Activated CD8-positive, alpha-beta memory T cell treated with anti-CD3 and anti-CD28 coated beads, Interleukin-2, amount 50 U/mL, for 1 hour (primary cell): ENCODE data around the gene RNF150.

Experiments
- DNase-seq: peaks from one replicate; pipeline ENCODE4 v3.0.0-alpha.2; 2020; ENCODE audit errors: extremely low read depth

RNF150 gene

GRCh38 chr4:140980426-140981200 is 152.7 kb downstream of the RNF150 start:
- DNase-seq: no peak

DNA sequence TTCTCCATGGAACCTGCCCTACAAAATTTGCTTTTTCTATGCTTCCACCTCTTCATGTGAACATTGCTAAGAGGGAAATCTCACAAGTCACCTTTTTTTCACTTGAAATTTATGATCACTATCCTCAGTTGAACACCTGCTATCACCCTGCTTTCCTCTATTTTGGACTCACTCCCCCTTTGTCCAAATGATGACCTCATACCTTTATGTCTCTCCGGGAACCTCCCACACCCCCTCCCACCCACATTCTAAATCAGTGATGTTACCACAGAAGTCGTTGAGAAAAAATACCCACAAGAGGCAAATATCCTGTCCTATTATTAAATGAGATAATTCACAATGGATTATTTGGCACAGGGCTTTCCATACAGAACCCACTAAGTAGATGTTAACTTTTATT is 156.5 kb downstream of the RNF150 start:
- no peak for DNase-seq

DNA sequence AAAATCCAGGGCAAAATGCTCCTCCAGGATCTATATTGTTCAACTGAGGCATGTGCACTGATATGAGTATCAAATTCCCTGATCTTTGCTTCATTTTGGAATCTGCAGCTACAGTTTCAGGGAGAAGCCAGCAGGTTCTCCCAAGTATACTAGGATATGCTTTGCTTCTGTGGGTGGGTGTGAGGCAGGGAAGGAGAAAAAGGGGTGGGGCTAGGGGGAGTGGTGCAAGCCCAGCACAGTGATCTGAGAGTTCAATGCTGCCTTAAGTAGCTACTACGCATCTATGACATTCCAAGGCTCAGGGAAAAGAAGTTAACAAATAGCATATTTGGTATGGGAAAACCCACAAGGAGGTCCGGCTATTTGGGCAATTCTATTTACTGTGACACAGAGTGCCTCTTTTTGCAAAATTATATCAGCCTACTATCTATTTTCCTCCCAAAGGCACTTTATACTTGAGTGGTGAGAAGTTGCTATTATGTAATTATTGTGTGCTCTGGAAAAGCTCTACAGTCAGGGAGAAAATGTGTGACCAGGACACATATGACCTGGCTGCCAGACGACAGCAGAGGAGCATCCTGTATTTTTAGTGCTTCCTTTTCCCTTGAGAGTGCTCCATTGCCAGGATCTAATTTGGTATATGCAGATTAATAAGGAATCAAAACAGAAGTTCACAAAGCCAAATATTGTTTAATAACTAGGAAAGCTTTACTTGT is 162.0 kb downstream of the RNF150 start:
- DNase-seq: no peak

- DNase-seq: no peak
Measured at GRCh38 chr4:140969296-140969695, 164.0 kb downstream of the RNF150 start.

DNA sequence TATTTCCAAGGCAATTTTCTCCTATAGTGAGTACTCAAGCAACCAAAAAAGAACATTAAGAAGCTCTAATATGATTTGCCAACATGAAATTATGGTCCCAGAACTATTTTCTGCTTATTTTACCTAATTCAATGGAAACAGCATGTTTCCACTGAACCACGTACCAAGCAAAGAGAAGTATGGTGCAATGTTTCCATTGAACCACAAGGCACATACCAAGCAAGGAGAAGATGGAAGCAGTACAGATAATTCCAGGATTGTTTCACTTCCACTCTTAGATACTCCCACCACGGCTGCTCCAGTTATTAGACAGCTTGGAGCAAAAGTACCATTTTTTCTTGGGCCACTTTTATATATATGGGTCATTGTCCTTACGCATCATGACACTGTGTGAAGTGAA is 164.9 kb downstream of the RNF150 start:
- no peak for DNase-seq

DNA sequence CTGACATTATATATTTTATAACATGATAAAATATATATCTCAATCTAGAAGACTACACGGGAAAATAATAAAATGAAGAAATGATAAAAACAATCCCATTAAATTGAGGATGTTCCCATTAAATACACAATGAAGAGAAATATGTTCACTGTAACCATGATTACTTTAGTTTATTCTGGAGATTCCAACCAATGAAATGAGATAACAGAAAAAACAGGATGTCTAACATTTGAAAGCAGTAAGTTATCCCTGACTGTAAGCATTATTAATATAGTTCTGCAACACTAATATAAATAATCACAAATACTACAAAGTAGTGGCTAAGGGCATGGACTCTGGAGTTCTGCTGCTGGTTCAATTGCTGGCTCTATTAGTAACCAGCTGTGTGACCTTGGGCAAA is 169.4 kb downstream of the RNF150 start:
- DNase-seq: no peak

DNA sequence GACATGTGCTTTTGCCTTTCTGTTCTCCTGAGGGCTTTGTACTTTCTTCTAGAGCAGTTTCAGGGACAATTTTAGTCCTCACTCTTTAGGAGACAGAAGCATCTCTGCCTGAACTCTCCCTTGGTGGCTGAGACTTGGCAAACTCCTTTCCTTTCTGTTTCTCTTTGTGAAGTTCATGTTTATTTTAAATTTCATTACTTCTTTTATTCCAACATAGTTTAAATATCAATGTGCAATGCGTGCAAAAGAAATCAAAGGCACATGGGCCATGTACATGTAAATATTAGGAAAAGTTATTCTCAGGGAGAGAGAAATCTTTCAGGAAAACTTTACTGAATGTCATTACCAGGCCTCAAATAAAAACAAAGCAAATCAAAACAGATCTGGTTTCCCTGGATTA is 177.6 kb downstream of the RNF150 start:
- no peak for DNase-seq

- no peak for DNase-seq
Measured at GRCh38 chr4:140952717-140953116, 180.6 kb downstream of the RNF150 start.

DNA sequence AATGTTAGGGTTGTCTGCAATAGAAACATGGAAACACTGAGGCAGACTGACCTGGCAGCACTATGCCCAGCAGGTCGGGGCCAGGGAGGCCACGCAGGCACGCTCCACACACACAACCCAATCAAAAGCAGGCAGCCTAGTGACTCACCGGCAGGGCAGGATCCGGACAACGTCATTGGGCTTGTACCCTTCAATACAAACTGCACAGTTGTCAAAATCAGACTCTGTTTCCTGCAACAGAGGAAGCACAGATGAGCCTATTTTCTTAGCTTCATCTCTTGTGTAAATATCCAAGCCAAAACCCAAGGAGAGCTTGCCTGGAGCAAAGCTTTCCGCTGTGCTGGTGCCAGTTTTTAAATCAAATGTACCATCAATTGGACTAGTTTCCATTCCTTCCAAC is 185.8 kb downstream of the RNF150 start:
- DNase-seq: no peak

DNA sequence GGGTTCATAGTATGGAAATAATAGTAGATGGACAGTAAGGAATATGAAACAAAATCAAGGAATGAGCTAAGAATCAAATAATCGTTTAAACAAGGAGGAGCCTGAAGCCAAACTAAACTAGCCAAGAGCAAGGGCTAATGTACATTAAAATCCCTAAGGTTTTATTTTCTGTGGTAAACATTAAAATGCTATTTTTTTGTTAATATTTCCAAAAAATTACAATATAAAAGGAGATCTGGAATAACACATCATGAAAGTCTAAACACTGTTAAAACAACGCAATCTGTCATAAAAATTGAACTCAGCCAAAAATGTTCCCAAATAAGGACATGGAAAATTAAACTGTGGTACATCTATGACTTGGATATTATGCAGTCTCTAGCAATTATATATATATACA is 188.2 kb downstream of the RNF150 start:
- no peak for DNase-seq

- DNase-seq: no peak
Measured at GRCh38 chr4:140944572-140944971, 188.7 kb downstream of the RNF150 start.

GRCh38 chr4:140944199-140944515 is 189.1 kb downstream of the RNF150 start:
- no peak for DNase-seq

GRCh38 chr4:140943486-140944198 is 189.6 kb downstream of the RNF150 start:
- no peak for DNase-seq

- no peak for DNase-seq
Measured at GRCh38 chr4:140940589-140940988, 192.7 kb downstream of the RNF150 start.

DNA sequence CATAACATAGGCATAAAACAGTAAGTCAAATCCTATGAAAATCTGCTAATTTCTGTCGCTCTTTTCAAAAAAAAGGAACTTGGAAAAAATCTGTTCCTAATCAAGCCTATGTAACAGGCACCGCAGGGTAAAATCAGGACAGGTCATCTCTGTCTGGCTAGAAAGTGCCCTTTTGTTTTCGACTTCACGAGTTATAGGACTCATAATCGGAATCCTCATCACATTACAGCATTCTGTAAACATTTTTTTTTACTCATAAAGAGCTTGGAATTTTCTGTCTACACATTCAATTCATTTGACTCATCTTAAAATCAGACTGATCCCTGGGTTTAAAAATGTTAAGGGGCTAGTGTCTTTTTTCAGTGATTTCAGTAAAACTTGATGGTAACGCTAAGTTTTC is 195.4 kb downstream of the RNF150 start:
- no peak for DNase-seq

- DNase-seq: no peak
Measured at GRCh38 chr4:140935254-140935653, 198.0 kb downstream of the RNF150 start.

- DNase-seq: no peak
Measured at GRCh38 chr4:140932501-140933045, 200.7 kb downstream of the RNF150 start.

DNA sequence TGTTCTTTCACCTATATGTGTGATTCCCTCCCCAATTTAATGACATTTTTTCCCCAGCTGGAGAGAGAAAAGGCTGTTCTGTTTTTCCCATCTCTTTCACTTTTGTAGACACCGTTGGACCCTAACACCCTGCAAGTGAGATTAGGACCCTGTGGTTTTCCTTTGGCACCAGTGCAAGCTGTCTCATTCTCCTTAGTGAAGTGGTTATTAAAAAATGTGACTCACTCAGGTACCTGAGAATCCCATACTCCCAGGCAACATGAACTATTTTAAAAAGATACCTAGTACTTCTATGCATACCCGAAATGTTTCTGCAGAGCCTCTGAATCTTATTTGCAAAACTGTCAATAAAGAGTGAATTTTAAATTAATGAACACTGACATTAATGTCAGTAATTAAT is 201.4 kb downstream of the RNF150 start:
- DNase-seq: no peak

GRCh38 chr4:140930557-140930956 is 202.7 kb downstream of the RNF150 start:
- DNase-seq: no peak

DNA sequence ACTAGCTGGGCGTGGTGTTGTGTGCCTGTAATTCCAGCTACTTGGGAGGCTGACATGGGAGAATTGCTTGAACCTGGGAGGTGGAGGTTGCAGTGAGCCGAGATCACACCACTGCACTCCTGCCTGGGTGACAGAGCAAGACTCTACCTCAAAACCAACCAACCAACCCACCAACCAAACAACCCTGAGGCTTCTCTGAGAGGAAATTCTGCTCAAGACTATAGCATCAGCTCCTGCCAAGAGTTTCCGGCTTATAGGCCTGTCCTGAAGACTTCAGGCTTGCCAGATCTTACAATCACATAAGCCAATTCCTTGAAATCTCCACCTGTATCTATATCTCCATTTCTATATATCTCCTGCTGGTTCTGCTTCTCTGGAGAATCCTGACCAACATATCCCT is 203.3 kb downstream of the RNF150 start:
- no peak for DNase-seq

- DNase-seq: no peak
Measured at GRCh38 chr4:140928880-140929279, 204.4 kb downstream of the RNF150 start.

DNA sequence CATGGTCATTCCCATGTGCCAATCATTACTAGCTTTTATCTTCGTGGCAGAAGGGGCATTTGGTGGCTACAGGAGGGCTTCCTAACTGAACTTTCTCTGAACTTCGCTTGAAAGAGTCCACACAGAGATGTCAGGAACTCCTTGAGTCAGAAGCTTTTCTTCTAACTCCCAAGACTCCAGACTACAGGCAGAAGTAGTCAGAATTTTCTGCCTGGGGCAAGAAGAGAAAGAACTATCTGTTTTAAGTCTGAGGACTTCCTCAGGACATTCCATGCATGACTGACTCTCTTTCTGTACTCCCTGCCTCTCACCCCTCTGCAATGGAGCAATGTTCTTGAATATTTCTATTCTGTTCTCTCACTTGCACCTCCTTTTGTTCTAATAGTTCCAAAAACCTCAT is 206.6 kb downstream of the RNF150 start:
- no peak for DNase-seq

GRCh38 chr4:140925417-140925816 is 207.9 kb downstream of the RNF150 start:
- DNase-seq: no peak
